ENCODE results near the gene ICAM5. TPM values are rescaled to one million over a fixed set of nuclear protein-coding genes. Genes with fewer than 3 reads are reported as not detected.

ICAM5 gene
- total and polyA plus RNA-seq, 5 donors from 2014 or later = 0.20 TPM; not detected in 4

- Histone ChIP-seq H3K27ac (ENCODE audit: insufficient read depth, low read length, poor library complexity, severe bottlenecking) (no peak overlapping the region), H3K36me3 (ENCODE audit: control insufficient read depth, insufficient read depth, low read length) (peaks cover 7% of the 10 kb centered on the region), H3K27me3 (ENCODE audit: control insufficient read depth, insufficient read depth, low read length) (no peaks in the 10 kb centered on the region), H3K4me1 (ENCODE audit: control insufficient read depth, insufficient read depth, low read length, poor library complexity, severe bottlenecking) (peaks cover 24% of the 10 kb centered on the region), H3K4me3 (ENCODE audit: low read depth, low read length) (no peak overlapping the region), H3K9me3 (ENCODE audit: control insufficient read depth in 2 of 2, low read length in 2 of 2) (no peaks in the 10 kb centered on the region)
- no peak overlapping the region for H3K27ac Mint-ChIP-seq
- no peaks in the 10 kb centered on the region for H3K27me3 Mint-ChIP-seq
- no peak overlapping the region for H3K4me3 Mint-ChIP-seq
- peaks cover 2 to 21% (median 12%) of the 10 kb centered on the region in 4 donors for H3K4me1 Mint-ChIP-seq
- no peaks in the 10 kb centered on the region for H3K9me3 Mint-ChIP-seq
- no peak for ATAC-seq (ENCODE audit: low read depth in 2 of 2)
- peaks cover 9% of the 10 kb centered on the region for H3K36me3 Mint-ChIP-seq
- DNase-seq = no peak
Measured at GRCh38 chr19:10262771-10263170, 27.0 kb upstream of the ICAM5 start.

- no peaks in the 10 kb centered on the region for H3K36me3 ChIP-seq (ENCODE audit: control insufficient read depth, insufficient read depth, low read length)
- Mint-ChIP-seq H3K27me3 (peaks cover 6% of the 10 kb centered on the region), H3K27ac (no peak overlapping the region), H3K4me3 (peak overlapping the region in 1 of 4 donors; percentile 60), H3K4me1 (peaks cover 0 to 26% (median 11%) of the 10 kb centered on the region in 4 donors), H3K9me3 (no peaks in the 10 kb centered on the region), H3K36me3 (no peaks in the 10 kb centered on the region)
- H3K4me1 ChIP-seq (ENCODE audit: control insufficient read depth, insufficient read depth, low read length, poor library complexity, severe bottlenecking) = peaks cover 23% of the 10 kb centered on the region
- no peaks in the 10 kb centered on the region for H3K9me3 ChIP-seq (ENCODE audit: control insufficient read depth in 2 of 2, low read length in 2 of 2)
- no peak overlapping the region for H3K27ac ChIP-seq (ENCODE audit: insufficient read depth, low read length, poor library complexity, severe bottlenecking)
- DNase-seq (no peak), ATAC-seq (ENCODE audit: low read depth in 2 of 2) (no peak)
- no peaks in the 10 kb centered on the region for H3K27me3 ChIP-seq (ENCODE audit: control insufficient read depth, insufficient read depth, low read length)
- H3K4me3 ChIP-seq (ENCODE audit: low read depth, low read length) = no peak overlapping the region
Measured at GRCh38 chr19:10266706-10267105, 23.0 kb upstream of the ICAM5 start.

- DNase-seq (no peak), ATAC-seq (ENCODE audit: low read depth in 2 of 2) (no peak)
- Mint-ChIP-seq H3K36me3 (no peaks in the 10 kb centered on the region), H3K4me1 (peaks cover 0 to 33% (median 18%) of the 10 kb centered on the region in 4 donors), H3K9me3 (no peaks in the 10 kb centered on the region), H3K4me3 (peak overlapping the region in 1 of 4 donors; percentile 94), H3K27ac (no peak overlapping the region), H3K27me3 (peaks cover 6% of the 10 kb centered on the region)
- H3K9me3 ChIP-seq (ENCODE audit: control insufficient read depth in 2 of 2, low read length in 2 of 2) = no peaks in the 10 kb centered on the region
- H3K4me1 ChIP-seq (ENCODE audit: control insufficient read depth, insufficient read depth, low read length, poor library complexity, severe bottlenecking) = peaks cover 29% of the 10 kb centered on the region
- H3K27ac ChIP-seq (ENCODE audit: insufficient read depth, low read length, poor library complexity, severe bottlenecking) = no peak overlapping the region
- no peaks in the 10 kb centered on the region for H3K36me3 ChIP-seq (ENCODE audit: control insufficient read depth, insufficient read depth, low read length)
- H3K4me3 ChIP-seq (ENCODE audit: low read depth, low read length) = no peak overlapping the region
- H3K27me3 ChIP-seq (ENCODE audit: control insufficient read depth, insufficient read depth, low read length) = no peaks in the 10 kb centered on the region
Measured at GRCh38 chr19:10268071-10268470, 21.7 kb upstream of the ICAM5 start.

DNA sequence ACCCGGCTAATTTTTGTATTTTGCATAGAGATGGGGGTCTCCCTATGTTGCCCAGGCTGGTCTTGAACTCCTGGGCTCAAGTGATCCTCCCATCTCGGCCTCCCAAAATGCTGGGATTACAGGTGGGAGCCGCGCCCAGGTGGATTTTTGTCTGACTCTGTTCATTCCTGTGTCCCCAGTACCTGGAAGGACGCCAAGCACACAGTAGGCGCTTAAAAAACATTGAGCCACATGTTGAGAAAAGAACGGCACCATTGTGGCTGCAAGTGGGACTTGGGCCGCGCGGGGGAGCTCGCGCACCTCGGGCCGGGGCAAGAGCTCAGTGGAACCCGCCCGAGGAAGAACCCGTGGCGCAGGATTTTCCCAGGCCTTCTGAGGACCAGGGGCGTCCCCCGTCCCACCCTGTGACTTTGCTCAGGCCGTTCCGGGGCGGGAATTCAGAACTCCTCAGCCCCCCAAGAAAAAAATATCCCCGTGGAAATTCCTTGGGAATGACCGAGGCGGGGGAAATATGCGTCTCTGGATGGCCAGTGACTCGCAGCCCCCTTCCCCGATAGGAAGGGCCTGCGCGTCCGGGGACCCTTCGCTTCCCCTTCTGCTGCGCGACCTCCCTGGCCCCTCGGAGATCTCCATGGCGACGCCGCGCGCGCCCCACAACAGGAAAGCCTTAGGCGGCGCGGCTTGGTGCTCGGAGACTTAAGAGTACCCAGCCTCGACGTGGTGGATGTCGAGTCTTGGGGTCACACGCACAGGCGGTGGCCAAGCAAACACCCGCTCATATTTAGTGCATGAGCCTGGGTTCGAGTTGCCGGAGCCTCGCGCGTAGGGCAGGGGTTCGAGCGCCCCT is 20.2 kb upstream of the ICAM5 start:
- peaks cover 6% of the 10 kb centered on the region for H3K27me3 Mint-ChIP-seq
- peak overlapping the region; percentile 92 for H3K27ac ChIP-seq (ENCODE audit: insufficient read depth, low read length, poor library complexity, severe bottlenecking)
- ATAC-seq (ENCODE audit: low read depth in 2 of 2) (peak; percentile 55 to 62), DNase-seq (peak; percentile 75 to 86 (median 85))
- peak overlapping the region; percentile 60 to 92 (median 90) for H3K27ac Mint-ChIP-seq
- H3K9me3 Mint-ChIP-seq = no peaks in the 10 kb centered on the region
- peaks cover under 1% of the 10 kb centered on the region for H3K36me3 Mint-ChIP-seq
- peak overlapping the region; percentile 88 to 96 (median 92) for H3K4me3 Mint-ChIP-seq
- H3K9me3 ChIP-seq (ENCODE audit: control insufficient read depth in 2 of 2, low read length in 2 of 2) = no peaks in the 10 kb centered on the region
- H3K36me3 ChIP-seq (ENCODE audit: control insufficient read depth, insufficient read depth, low read length) = no peaks in the 10 kb centered on the region
- H3K4me1 Mint-ChIP-seq = peaks cover 6 to 41% (median 21%) of the 10 kb centered on the region in 4 donors
- no peaks in the 10 kb centered on the region for H3K27me3 ChIP-seq (ENCODE audit: control insufficient read depth, insufficient read depth, low read length)
- H3K4me1 ChIP-seq (ENCODE audit: control insufficient read depth, insufficient read depth, low read length, poor library complexity, severe bottlenecking) = peaks cover 29% of the 10 kb centered on the region
- peak overlapping the region; percentile 26 for H3K4me3 ChIP-seq (ENCODE audit: low read depth, low read length)

DNA sequence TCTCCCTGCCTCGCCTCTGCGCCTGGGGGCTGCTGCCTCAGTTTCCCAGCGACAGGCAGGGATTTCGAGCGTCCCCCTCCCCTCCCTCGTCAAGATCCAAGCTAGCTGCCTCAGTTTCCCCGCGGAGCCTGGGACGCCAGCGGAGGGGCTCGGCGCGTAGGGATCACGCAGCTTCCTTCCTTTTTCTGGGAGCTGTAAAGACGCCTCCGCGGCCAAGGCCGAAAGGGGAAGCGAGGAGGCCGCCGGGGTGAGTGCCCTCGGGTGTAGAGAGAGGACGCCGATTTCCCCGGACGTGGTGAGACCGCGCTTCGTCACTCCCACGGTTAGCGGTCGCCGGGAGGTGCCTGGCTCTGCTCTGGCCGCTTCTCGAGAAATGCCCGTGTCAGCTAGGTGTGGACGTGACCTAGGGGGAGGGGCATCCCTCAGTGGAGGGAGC is 19.6 kb upstream of the ICAM5 start:
- H3K9me3 ChIP-seq (ENCODE audit: control insufficient read depth in 2 of 2, low read length in 2 of 2) = no peaks in the 10 kb centered on the region
- peak overlapping the region; percentile 72 for H3K4me3 ChIP-seq (ENCODE audit: low read depth, low read length)
- DNase-seq (peak; percentile 49 to 77 (median 62)), ATAC-seq (ENCODE audit: low read depth in 2 of 2) (peak; percentile 41 to 54)
- H3K27ac ChIP-seq (ENCODE audit: insufficient read depth, low read length, poor library complexity, severe bottlenecking) = peak overlapping the region; percentile 92
- peaks cover 7 to 47% (median 24%) of the 10 kb centered on the region in 4 donors for H3K4me1 Mint-ChIP-seq
- peak overlapping the region; percentile 82 to 92 (median 90) for H3K27ac Mint-ChIP-seq
- peaks cover 2% of the 10 kb centered on the region for H3K36me3 ChIP-seq (ENCODE audit: control insufficient read depth, insufficient read depth, low read length)
- peaks cover 4% of the 10 kb centered on the region for H3K36me3 Mint-ChIP-seq
- H3K27me3 Mint-ChIP-seq = peaks cover 6% of the 10 kb centered on the region
- no peaks in the 10 kb centered on the region for H3K27me3 ChIP-seq (ENCODE audit: control insufficient read depth, insufficient read depth, low read length)
- H3K4me3 Mint-ChIP-seq = peak overlapping the region; percentile 88 to 96 (median 92)
- H3K4me1 ChIP-seq (ENCODE audit: control insufficient read depth, insufficient read depth, low read length, poor library complexity, severe bottlenecking) = peaks cover 29% of the 10 kb centered on the region
- no peaks in the 10 kb centered on the region for H3K9me3 Mint-ChIP-seq

DNA sequence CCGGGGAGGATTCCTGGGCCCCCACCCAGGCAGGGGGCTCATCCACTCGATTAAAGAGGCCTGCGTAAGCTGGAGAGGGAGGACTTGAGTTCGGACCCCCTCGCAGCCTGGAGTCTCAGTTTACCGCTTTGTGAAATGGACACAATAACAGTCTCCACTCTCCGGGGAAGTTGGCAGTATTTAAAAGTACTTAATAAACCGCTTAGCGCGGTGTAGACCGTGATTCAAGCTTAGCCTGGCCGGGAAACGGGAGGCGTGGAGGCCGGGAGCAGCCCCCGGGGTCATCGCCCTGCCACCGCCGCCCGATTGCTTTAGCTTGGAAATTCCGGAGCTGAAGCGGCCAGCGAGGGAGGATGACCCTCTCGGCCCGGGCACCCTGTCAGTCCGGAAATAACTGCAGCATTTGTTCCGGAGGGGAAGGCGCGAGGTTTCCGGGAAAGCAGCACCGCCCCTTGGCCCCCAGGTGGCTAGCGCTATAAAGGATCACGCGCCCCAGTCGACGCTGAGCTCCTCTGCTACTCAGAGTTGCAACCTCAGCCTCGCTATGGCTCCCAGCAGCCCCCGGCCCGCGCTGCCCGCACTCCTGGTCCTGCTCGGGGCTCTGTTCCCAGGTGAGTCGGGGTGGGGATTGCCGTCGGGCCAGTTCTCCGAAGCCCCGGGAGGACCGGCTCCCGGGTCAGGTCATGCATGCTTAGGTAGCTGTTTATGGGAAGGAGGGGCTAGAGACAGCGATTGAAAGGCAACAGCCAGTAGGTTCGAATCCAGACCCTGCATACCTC is 18.9 kb upstream of the ICAM5 start, which contains the start of gene ICAM1:
Gene ICAM1 (plus strand): TSS at position 505 of the 779 bp plus-strand sequence. CDS start 40 bp downstream, at position 545.
- H3K4me3 ChIP-seq (ENCODE audit: low read depth, low read length) = peak within 1 kb of the TSS; percentile 72
- H3K4me3 Mint-ChIP-seq = peak within 1 kb of the TSS; percentile 88 to 96 (median 92)
- ATAC-seq (ENCODE audit: low read depth in 2 of 2) = peak; percentile 63 to 64
- DNase-seq = peak; percentile 61 to 88 (median 67)
- peak within 1 kb of the TSS; percentile 82 to 92 (median 90) for H3K27ac Mint-ChIP-seq
- H3K9me3 ChIP-seq (ENCODE audit: control insufficient read depth in 2 of 2, low read length in 2 of 2) = no peaks in the 10 kb centered on the region
- H3K4me1 ChIP-seq (ENCODE audit: control insufficient read depth, insufficient read depth, low read length, poor library complexity, severe bottlenecking) = peaks cover 29% of the 10 kb centered on the region
- peaks cover 7 to 47% (median 24%) of the 10 kb centered on the region in 4 donors for H3K4me1 Mint-ChIP-seq
- H3K27me3 ChIP-seq (ENCODE audit: control insufficient read depth, insufficient read depth, low read length) = no peaks in the 10 kb centered on the region
- H3K36me3 ChIP-seq (ENCODE audit: control insufficient read depth, insufficient read depth, low read length) = peaks cover 2% of the 10 kb centered on the region
- H3K27ac ChIP-seq (ENCODE audit: insufficient read depth, low read length, poor library complexity, severe bottlenecking) = peak within 1 kb of the TSS; percentile 92
- peaks cover 4% of the 10 kb centered on the region for H3K36me3 Mint-ChIP-seq
- H3K27me3 Mint-ChIP-seq = peaks cover 6% of the 10 kb centered on the region
- no peaks in the 10 kb centered on the region for H3K9me3 Mint-ChIP-seq

DNA sequence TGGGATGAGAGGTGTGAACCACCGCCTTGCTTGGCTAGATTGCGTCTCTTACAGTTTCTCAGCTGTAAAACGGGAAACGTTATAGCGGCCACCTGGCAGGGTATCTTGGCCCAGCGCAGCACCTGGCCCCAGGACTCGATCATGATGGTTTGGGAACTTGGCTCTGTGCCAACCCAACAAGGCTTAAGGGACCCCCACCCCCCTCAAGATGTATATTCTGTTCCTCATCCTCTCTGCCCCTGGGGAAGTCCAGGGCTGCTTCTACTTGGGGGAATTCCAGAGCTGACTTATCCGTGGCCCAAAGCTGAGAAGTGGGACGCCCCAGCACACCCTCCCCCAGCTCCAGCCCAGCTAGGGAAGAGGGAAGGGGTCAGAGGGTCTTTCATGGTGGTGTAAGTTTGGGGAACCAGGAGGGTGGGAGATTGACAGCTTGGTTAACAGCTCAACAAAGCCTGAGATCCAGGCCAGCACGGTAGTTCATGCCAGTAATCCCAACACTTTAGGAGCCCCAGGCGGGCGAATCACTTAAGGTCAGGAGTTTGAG is 18.1 kb upstream of the ICAM5 start:
- DNase-seq (peak in 2 of 3 donors; percentile 29 to 36), ATAC-seq (ENCODE audit: low read depth in 2 of 2) (peak in 1 of 2 donors; percentile 3)
- Histone ChIP-seq H3K27me3 (ENCODE audit: control insufficient read depth, insufficient read depth, low read length) (no peaks in the 10 kb centered on the region), H3K9me3 (ENCODE audit: control insufficient read depth in 2 of 2, low read length in 2 of 2) (no peaks in the 10 kb centered on the region), H3K36me3 (ENCODE audit: control insufficient read depth, insufficient read depth, low read length) (peaks cover 2% of the 10 kb centered on the region), H3K4me3 (ENCODE audit: low read depth, low read length) (peak overlapping the region; percentile 57), H3K4me1 (ENCODE audit: control insufficient read depth, insufficient read depth, low read length, poor library complexity, severe bottlenecking) (peaks cover 29% of the 10 kb centered on the region), H3K27ac (ENCODE audit: insufficient read depth, low read length, poor library complexity, severe bottlenecking) (peak overlapping the region; percentile 92)
- peaks cover 6% of the 10 kb centered on the region for H3K27me3 Mint-ChIP-seq
- no peaks in the 10 kb centered on the region for H3K9me3 Mint-ChIP-seq
- H3K4me1 Mint-ChIP-seq = peaks cover 7 to 47% (median 24%) of the 10 kb centered on the region in 4 donors
- peak overlapping the region; percentile 82 to 92 (median 90) for H3K27ac Mint-ChIP-seq
- peaks cover 4% of the 10 kb centered on the region for H3K36me3 Mint-ChIP-seq
- H3K4me3 Mint-ChIP-seq = peak overlapping the region; percentile 88 to 96 (median 92)

Measured in CD4-positive, CD25-positive, alpha-beta regulatory T cell (primary cell).